ENCODE measurements around the gene TUSC2. TPM values are rescaled to one million over a fixed set of nuclear protein-coding genes. Genes with fewer than 3 reads are reported as not detected.

Gene TUSC2
- total and polyA plus RNA-seq, 2 of the 8 experiments (the other 6 are each of a cell fraction or from before 2014, with no cell fraction given), result 33.3 to 65.4 TPM

- H3K27me3 ChIP-seq (replicated peaks in 1 of 4; ENCODE audit: control insufficient read depth in 3 of 4, extremely low read depth in 1 of 4, insufficient read depth in 3 of 4, low read length in 3 of 4), result no peaks in the 10 kb centered on the region; a peak in 1 of 7 replicates
- DNase-seq (ENCODE audit: low read depth in 1 of 2, low spot score in 2 of 2), result no peak
- H3K4me3 ChIP-seq (ENCODE audit: extremely low read depth in 1 of 4, insufficient read depth in 2 of 4, low read depth in 3 of 4, low read length in 4 of 4), result no peak overlapping the region
- no peak overlapping the region for H4K5ac ChIP-seq (ENCODE audit: insufficient read length, low read depth, low read length)
- H3K79me2 ChIP-seq (ENCODE audit: control insufficient read depth in 1 of 2, insufficient read depth in 2 of 2, low read length in 2 of 2), result no peaks in the 10 kb centered on the region
- peak overlapping the region; percentile 82 for H4K8ac ChIP-seq (ENCODE audit: extremely low read depth, insufficient read depth, low read length)
- H2AFZ ChIP-seq (ENCODE audit: low read length), result no peak overlapping the region
- no peak overlapping the region for H3K9ac ChIP-seq (replicated peaks in 1 of 4; ENCODE audit: extremely low read depth in 1 of 4, low read depth in 3 of 4, low read length in 3 of 4)
- H3K36me3 ChIP-seq (ENCODE audit: control insufficient read depth in 2 of 4, insufficient read depth in 4 of 4, low read length in 3 of 4), result no peaks in the 10 kb centered on the region
- H3K4ac ChIP-seq (replicated peaks; ENCODE audit: insufficient read length, low read depth, low read length), result no peak overlapping the region
- TF ChIP-seq BRCA1 (IDR thresholded peaks at IDR 0.05; ENCODE audit: low read depth, low read length) (no peak), MAFK (IDR thresholded peaks at IDR 0.05; ENCODE audit: low read depth, low read length) (no peak), NANOG (IDR thresholded peaks at IDR 0.05; ENCODE audit: insufficient read depth, low read depth, low read length, poor library complexity, severe bottlenecking) (no peak), KDM4A (IDR thresholded peaks at IDR 0.05; ENCODE audit: low read depth, low read length, severe bottlenecking) (no peak), ASH2L (IDR thresholded peaks at IDR 0.05; ENCODE audit: low read length) (no peak), MAX (IDR thresholded peaks at IDR 0.05) (no peak)
- peaks cover 0 to 20% (median 8%) of the 10 kb centered on the region in 4 experiments; a peak in 5 of 7 replicates for H3K4me1 ChIP-seq (replicated peaks in 1 of 4; ENCODE audit: control insufficient read depth in 3 of 4, insufficient read depth in 4 of 4, low read length in 3 of 4)
- H2BK5ac ChIP-seq (ENCODE audit: low read depth, low read length), result no peak overlapping the region
- 88% methylated on average over 2 of the region's 2 CpGs; no CpG with 5 or more reads in 1 of the 2 experiments for WGBS, 2 experiments (ENCODE audit: extremely low coverage in 1 of 2, insufficient coverage in 1 of 2, insufficient read length in 1 of 2, insufficient replicate concordance in 2 of 2, low coverage in 1 of 2, low lambda C conversion rate in 2 of 2, missing lambda C conversion rate in 1 of 2)
- ChIA-PET POLR2A (ENCODE audit: partially characterized antibody) (interaction anchor here (1.1 to 11.3 kb wide), 4 partner anchors 18 to 74 kb away, joined by 3 to 149 read pairs (median 3); partner anchors contain the start of genes HYAL2, LSMEM2 and TUSC2), CTCF (ENCODE audit: partially characterized antibody) (interaction anchor here (0.7 to 3.0 kb wide), 8 partner anchors 9 to 39 kb away, joined by 3 to 16 read pairs (median 3); partner anchors contain the start of gene LSMEM2)
- no peak overlapping the region for H2BK20ac ChIP-seq (ENCODE audit: low read length)
- no peak overlapping the region for H4K91ac ChIP-seq (replicated peaks; ENCODE audit: insufficient read length, low read length)
- no peak overlapping the region for H3K4me2 ChIP-seq (ENCODE audit: insufficient read depth in 1 of 2, low read depth in 2 of 2, low read length in 2 of 2)
- H3K23ac ChIP-seq (ENCODE audit: insufficient read length), result no peak overlapping the region
- H2BK12ac ChIP-seq (ENCODE audit: low read depth, low read length), result no peak overlapping the region
- no peak overlapping the region for H3K18ac ChIP-seq (ENCODE audit: extremely low read depth, low read length)
- no peaks in the 10 kb centered on the region for H3K9me3 ChIP-seq (ENCODE audit: insufficient read depth in 2 of 2, low read depth in 1 of 2, low read length in 1 of 2)
- FAIRE-seq, result no peak
- peaks cover 8% of the 10 kb centered on the region; the same call in 1 of the 2 replicates for H3K23me2 ChIP-seq (ENCODE audit: low read depth, low read length)
- H3K14ac ChIP-seq (ENCODE audit: insufficient read length), result no peak overlapping the region
- no peak overlapping the region for H2AK5ac ChIP-seq (ENCODE audit: low read depth, low read length)
- no peak overlapping the region for H2BK120ac ChIP-seq (replicated peaks; ENCODE audit: low read depth, low read length)
- H3K56ac ChIP-seq (replicated peaks; ENCODE audit: insufficient read length, low read depth, low read length), result no peak overlapping the region
- H3K79me1 ChIP-seq (ENCODE audit: low read depth, low read length), result no peaks in the 10 kb centered on the region
- peaks cover 0 to 2% of the 10 kb centered on the region in 2 experiments for H4K20me1 ChIP-seq (replicated peaks in 1 of 2; ENCODE audit: control insufficient read depth in 1 of 2, insufficient read depth in 2 of 2, low read length in 2 of 2)
- no peak overlapping the region for H3K27ac ChIP-seq (ENCODE audit: low read depth, low read length)
- H2BK15ac ChIP-seq (ENCODE audit: low read length), result no peak overlapping the region
Measured at GRCh38 chr3:50297384-50297775, 30.6 kb downstream of the TUSC2 start.
